GM10266 (cell line): ENCODE results near the gene OGA.

Source experiments
- DNase-seq: peaks from one replicate; pipeline ENCODE4 v3.0.0; 2012; ENCODE audit errors: extremely low spot score
- TF ChIP-seq, protein P1 (sequence below): IDR thresholded peaks from 2 replicates; pipeline ENCODE4 v1.5.1; 2012; ENCODE audit warnings: mild to moderate bottlenecking, low read depth; ENCODE audit not compliant: control insufficient read depth, insufficient read depth; ENCODE audit errors: missing control alignments

Gene OGA

DNA sequence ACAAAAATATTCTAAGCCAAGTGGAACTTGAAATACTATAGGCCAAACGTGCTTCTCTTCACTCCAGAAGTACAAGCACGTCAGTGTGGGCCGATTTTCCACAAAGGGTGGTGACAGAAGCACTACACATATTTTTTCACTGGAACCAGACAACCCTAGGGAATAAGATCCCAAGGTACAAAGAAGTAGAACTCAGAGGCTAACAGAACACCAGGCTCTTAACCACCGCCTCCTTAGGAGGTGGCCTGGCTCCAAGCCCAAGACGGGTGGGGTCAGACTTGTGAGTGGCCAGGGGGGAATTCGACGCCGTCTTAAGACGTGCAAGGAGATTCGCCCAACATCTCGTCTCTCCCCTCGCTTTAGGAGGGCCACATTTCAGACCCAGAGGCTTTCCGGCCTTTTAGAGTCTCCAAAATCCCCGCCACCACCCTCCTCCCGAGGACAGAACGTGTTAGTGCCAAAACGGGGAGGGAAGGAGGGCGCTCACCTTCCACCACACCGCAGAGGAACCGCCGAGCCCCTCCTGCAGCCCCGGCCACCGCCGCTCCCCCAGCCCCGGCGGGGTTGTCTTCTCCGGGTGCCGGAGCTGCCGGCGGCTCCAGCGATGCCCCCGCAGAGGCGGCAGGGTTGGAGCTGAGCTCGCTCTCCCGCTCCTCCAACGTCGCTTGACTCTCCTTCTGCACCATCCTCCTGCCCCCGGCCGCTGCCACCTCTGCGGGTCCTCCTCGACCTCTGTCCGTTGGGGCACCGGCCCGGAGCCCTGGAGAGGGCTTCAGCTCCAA lies 716 bp downstream of the OGA start:
- TF ChIP-seq, protein P1, sequence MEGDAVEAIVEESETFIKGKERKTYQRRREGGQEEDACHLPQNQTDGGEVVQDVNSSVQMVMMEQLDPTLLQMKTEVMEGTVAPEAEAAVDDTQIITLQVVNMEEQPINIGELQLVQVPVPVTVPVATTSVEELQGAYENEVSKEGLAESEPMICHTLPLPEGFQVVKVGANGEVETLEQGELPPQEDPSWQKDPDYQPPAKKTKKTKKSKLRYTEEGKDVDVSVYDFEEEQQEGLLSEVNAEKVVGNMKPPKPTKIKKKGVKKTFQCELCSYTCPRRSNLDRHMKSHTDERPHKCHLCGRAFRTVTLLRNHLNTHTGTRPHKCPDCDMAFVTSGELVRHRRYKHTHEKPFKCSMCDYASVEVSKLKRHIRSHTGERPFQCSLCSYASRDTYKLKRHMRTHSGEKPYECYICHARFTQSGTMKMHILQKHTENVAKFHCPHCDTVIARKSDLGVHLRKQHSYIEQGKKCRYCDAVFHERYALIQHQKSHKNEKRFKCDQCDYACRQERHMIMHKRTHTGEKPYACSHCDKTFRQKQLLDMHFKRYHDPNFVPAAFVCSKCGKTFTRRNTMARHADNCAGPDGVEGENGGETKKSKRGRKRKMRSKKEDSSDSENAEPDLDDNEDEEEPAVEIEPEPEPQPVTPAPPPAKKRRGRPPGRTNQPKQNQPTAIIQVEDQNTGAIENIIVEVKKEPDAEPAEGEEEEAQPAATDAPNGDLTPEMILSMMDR = no peak
- DNase-seq = peak; percentile 49

- DNase-seq = peak; percentile 55
Observed at GRCh38 chr10:101816913-101817336, 1.3 kb downstream of the OGA start.

DNA sequence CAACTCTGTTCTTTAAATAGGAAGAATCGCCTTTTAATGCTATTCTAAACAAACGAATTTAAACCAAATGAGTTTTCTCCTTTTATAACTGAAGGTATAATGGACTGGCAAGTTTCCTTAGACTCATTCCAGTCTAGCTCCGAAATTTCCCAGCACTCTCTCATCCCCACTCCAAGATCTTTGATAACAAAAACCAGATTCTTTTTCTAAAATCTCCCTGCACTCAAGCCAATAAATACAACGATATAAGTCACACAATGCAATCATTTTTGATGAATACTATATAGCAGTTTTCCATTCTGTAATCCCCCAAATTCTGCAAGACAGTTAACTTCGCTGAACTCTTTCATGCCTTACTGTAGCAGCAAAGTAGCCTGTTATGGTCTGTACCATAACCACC lies 1.9 kb downstream of the OGA start:
- TF ChIP-seq, protein P1 = no peak
- no peak for DNase-seq

More at GRCh38 chr10:101816913-101817336, 1.3 kb downstream of the OGA start:
- TF ChIP-seq, protein P1 = no peak

- TF ChIP-seq, protein P1 = no peak
- DNase-seq = peak; percentile 53
Observed at GRCh38 chr10:101814466-101815071, 3.7 kb downstream of the OGA start.

DNA sequence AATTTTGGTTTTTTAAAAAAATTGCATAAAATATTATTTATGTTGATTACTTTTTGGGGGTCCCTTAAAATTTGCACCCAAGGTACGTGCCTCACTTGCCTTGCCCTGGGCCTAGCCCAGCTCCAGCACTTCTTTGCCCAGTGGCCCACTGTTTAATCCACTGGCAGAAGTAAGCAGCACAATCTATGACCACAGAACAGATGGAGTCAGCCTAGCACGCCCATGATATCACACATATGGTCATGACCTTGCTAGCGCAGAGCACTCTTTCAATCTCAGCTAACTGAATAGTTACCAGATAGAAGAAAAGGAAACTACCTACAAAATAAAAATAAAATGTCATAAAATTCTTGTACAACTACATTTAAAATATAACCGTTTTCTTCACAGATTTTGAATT lies 5.6 kb downstream of the OGA start:
- TF ChIP-seq, protein P1 = no peak
- DNase-seq = no peak

DNA sequence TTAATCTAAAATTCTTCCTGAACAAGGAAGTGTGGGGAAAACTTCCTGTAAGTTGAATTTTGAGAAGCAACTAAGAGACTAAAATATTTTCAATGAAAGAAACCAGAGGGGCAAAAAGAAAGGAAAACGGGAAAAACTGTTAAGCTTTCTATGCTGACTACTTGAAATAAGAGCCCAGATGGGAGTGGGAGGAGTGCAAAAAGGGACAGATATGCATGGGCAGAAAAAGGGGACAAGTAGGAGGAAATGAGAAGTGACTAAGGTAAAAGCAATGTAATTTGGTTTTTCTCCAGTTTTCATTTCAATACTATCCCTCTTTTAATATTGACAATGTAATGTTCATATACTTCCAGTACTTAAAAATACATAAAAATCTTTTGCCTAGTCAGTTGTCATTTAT lies 11.1 kb downstream of the OGA start:
- TF ChIP-seq, protein P1 = no peak
- no peak for DNase-seq

DNA sequence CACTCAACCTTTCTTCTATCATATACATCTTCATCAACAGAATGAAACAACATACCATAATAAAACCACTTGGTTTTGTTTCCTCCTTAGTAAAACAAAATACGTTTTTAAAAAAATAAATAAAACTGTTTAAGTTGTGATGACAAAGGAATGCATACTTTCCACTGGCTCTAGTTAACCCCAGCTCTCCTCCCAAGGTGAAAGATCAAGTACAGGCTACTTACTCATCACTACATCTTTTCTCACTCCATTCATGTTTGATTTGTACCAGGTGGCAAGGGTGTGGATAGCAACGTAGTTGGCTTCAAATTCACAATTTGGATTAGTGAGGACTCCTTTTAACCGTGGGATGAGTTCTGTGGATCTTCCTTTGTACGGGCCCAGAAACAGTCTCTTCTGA lies 14.7 kb downstream of the OGA start:
- TF ChIP-seq, protein P1 = no peak
- no peak for DNase-seq
